Stimulated activated CD4-positive, alpha-beta T cell treated with anti-CD3 and anti-CD28 coated beads, Interleukin-12 subunit alpha, Interleukin-12 subunit beta, amount 100 ng/mL, for 4 hours (primary cell): ENCODE measurements around the gene MYLK.

Experiments
- DNase-seq: peaks from one replicate; pipeline ENCODE4 v3.0.0-alpha.2; 2020

MYLK gene

DNA sequence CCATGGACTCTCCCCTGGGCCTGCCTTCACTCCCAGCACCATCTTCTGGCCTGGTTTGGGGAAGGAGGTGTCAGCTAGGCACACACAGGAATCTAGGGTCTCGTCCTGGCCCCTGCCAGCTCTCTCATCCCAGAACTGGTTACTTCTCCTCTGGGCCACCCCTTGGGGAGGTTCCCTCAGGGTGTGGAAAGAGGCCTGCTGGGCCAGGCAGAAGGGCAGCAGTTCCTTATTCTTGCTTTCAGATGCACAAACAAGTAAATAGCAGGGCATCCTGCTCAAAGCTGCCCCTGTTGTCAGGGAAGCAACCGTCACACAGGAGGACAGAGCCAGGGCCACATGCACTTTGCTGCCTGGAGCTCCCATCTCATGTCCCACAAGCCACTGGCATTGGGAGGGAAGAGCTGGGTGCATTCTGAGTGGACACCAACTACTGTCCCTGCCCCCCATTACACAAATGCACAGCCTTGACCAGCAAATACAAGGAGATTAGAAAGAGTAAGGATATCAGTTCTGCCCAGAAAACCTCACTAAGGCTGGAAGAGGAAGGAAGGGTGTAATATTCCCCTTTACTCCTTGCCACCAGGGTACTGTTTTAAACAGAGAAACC, 190.4 kb downstream of the MYLK start:
- DNase-seq, result no peak

DNA sequence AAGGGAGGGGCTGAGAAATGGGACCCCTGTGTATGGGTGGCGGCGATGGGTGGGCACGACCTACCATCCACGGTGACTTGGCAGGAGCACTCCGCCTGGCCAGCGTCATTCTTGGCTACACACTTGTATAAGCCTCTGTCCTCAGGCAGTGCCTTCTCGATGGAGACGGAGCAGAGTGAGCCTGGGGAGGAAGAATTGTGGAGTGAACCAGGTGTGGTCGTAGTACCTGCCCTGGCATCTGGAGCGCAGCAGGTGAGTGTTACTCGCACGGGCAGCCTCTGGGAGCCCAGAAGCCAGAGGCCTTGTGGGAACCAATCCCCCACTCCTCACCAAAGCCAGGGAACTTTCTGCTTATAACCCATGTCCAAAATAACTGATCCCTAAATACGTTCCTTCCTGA, 191.5 kb downstream of the MYLK start:
- no peak for DNase-seq

DNA sequence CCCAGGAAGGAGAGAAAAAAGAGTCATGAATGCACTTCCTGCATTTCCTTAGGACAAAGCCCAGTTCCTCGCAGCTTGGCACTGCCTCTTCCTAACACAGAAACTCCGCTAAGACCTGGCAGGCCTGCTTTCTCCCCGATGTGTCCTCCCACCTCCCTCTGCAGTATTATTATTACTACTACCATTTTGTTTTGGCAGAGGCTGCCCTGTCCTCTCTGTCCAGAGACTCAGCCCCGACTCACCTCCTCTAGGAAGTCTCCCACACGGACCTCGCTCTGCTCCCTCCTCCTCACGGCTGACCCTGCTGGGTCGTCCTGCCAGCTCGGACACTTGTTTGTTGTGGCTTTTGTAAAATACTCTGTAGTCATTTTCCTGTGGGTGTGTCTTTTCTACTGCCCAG, 192.1 kb downstream of the MYLK start:
- DNase-seq, result no peak

DNA sequence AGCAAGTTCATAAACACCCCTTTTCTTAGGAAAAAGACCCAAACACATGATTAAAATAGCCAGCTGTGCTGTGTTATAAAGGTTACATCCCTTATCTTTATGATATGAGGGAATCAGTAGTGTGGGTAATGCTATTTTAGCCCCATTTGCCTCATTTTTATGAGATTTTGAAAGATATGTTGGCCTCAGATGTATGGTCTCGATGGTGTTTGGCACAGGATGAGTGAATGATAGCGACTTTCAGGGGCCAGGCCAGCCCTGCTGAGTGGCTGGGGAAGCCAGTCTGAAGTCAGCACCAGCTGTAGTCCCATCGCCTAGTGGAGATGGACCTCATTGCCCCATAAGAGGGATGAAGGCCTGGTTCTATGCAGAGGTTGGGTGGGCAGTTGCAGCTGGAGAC, 194.3 kb downstream of the MYLK start:
- no peak for DNase-seq

DNA sequence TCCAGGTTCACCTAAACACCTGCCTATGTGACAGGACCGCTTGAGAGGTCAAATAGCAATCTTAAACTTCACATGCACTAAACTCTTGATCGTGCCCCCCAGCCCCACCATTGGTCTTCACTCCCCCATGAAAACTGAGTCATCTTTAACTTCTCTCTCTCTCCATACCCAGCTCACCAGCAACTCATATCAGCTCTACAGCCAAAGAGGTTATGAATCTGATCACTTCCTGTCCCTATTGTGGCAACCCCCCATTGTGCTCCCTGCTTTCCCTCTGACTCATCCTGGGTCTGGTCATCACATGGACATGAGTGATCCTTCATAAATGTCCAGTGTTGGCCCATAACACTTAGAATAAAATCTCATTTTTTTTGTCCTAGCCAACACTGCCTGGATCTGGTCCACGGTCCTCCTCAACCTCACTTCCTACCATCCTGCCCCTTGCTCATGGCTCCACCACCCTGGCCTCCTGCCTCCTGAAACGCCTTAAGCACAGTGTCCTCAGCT, 195.8 kb downstream of the MYLK start:
- no peak for DNase-seq

DNA sequence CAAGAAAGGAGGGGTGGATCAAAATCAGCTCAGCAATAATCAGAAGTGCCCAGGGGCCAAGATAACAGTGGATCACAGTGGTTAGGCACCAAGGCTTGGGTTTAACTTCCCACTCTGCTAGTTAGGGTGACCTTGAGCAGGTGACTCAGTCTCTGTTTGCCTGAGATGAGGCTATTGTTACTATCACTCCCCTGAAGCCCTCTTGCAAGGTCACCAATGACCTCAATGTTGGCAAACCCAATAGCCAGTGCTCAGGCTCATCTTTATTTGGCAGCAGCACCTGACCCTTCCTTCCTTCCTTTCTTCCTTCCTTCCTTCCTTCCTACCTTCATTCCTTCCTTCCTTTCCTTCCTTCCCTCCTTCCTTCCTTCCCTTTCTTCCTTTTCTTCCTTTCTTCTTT, 196.8 kb downstream of the MYLK start:
- DNase-seq, result no peak

DNA sequence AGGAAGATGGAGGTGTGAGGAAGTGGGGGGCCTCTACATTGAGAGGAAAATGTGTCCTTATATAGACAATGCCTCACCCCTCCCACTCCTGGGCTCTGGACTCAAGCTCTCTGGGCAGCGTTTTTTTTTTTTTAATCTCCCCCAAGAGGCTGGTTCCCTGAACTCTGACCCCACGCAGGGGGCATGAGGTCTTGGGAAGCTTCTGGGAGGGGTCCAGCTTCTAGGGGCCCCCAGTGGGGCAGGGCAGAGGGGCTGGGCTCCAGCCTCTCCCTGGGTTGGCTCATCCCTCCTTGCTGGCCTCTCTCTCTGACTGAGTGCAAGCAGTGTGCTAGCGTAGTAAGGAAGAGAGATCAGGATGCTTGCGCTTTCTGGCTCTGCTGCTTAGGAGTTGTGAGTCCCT, 197.9 kb downstream of the MYLK start:
- DNase-seq, result no peak

DNA sequence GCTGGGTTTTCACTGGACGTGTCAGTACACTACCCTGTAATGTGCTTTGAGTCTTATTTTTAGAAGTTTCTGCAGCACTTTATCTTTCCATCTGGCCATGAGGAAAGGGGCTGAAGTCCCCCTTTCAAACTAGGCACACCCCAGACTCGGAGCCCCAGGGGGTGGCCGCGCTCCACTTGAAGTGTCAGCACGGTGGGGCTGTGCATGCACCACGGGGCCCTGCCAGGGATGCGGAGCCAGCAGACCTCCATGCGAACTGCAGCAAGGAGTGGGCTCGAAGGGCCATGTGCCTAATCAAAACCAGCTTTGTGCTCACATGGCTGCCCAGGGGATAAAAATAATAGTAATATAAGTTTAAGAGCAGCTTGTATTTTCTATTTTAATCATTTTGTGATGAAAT, 198.4 kb downstream of the MYLK start:
- DNase-seq, result no peak

DNA sequence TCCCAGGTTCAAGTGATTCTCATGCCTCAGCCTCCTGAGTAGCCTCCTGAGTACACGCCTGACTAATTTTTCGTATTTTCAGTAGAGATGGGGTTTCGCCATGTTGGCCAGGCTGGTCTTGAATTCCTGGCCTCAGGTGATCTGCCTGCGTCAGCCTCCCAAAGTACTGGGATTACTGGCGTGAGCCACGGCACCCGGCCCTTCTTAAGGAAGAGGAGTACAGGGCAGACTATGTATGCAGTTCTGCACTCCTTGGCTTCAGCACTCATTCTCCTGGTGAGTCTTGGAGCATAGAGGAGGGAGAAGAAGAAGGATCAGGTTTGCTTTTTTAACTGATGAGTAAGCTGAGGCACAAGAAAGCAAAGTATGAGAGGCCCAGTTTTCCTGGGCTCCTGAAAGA, 199.5 kb downstream of the MYLK start:
- no peak for DNase-seq

DNA sequence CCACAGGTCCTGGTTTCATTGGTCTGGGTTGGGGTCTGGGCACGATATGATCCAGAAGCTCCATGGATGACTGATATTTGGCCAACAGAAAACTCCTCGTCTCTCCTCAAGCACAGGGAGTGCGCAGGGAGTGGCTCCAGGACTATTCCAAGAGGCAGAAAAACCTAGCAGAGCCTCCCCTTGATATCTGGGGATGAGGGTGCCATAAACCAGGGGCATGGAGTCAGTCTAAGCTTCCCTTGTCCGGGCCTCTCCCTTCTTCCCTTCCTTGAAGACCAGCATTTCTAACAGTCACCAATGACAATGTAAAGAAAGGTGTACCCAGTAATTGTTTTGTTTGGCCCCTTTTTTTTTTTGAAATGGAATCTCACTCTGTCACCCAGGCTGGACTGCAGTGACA, 199.9 kb downstream of the MYLK start:
- DNase-seq, result no peak

DNA sequence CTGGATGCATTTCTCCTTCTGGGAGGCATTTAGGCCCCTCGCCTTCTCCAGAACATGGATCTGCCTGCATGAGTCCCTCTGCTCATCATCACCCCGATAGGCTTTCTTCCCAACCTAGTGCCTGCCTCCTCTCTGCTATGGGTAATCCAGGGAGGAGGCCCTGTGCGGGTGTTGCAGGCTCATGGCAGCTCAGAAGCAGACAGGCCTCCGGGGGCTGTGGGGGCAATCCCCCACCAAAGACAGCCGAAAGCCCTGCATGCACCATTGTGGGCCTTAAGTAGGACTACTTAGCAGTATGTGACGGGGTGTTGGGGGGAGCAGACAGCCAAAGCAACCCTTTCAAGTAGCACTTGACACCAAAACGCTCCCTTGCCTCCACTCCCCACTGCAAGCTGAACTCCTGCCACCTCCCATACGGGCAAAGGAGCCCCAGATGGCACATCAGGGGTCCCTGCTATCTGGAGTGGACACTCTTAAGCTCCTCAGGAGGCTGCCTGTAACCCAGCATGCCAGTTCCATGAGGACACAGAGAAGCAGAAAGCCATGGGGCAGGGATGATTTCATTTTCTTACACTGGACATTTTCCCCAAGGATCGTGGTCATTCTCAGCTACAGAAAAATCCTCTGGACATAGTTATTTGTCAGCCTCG, 200.5 kb downstream of the MYLK start:
- DNase-seq, result no peak

DNA sequence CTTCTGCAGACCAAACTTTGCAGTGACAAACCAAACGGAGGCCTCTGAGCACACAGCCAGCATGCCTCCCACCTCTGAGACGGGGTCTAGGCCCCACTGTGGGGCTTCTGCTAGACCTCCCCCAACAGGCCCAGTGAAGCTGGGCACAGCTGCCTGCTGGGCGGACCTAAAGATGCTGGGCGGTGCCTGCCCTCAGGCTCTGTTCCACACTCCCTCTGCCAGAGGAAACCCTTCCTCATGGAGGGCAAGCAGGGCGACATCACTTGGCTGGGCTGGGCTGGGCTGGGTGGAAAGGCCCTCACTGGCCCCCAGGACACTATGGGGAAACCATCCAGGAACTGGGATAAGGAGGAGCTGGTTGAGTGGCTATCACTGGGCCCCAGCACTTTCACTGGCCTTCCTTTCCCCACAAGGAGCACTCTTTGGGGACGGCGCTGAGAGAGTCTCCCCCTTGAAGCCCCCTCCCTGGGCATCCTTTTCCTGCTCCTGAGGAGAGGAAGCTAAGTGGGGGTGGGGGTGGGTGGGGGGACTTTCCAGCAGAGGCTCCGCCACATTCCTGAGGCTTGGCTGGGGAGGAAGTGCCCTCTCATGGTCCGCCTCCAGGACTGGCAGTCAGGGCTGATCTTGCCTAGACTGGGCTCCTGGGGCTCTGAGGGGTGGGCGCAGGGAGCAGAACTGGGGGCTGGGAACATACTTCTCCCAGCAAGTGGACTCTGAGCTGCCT, 201.2 kb downstream of the MYLK start:
- DNase-seq, result no peak

DNA sequence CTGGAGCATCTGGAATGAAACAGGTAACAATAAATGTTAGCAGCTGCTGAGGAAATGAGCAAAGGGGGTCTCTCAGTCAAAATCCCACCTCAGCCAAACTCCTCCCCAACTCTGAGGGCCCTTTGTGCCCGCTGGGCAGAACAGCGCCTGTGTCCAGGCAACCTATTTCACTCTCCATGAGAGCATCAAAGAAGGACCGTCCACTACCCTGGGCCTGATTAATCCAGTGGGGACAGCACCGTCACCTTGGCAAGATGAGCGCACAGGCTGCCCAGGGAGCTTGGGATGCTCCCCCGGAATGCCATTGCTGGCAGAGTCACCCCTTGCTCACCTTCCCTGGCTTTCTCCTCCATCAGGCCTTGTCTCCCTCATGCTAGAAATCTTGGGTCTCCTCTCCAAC, 201.8 kb downstream of the MYLK start:
- DNase-seq, result no peak

DNA sequence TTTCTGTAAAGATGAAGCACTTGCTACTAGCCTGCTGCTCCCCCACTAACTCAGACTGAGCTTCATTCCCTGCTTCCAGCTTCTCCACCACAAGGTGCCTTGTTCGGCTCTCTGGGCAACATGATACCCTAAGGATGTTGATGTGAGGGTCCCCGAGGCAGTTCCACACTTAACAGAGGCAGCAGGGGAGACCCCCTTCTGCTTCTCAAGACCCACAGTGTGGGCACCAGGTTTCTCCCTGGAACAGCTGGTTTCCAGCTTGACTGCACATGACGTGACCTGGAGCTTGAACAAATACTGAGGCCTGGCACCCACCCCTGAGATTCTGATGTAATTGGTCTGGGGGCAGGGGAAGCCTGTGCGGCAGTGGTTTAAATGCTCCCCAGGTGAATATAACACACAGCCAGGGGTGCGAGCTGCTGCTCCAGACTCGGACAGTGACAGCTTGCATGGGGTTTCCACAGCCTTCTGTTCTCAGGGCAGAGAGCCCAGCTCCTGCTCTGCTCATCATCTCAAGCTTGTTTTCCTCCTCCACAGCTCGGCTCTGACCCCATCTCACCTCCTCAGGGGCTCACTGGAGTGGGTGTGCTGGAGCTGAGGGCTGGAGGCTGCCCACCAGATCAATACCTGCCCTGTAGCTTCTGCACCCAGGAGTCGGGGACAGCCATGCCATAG, 204.3 kb downstream of the MYLK start:
- DNase-seq, result no peak

DNA sequence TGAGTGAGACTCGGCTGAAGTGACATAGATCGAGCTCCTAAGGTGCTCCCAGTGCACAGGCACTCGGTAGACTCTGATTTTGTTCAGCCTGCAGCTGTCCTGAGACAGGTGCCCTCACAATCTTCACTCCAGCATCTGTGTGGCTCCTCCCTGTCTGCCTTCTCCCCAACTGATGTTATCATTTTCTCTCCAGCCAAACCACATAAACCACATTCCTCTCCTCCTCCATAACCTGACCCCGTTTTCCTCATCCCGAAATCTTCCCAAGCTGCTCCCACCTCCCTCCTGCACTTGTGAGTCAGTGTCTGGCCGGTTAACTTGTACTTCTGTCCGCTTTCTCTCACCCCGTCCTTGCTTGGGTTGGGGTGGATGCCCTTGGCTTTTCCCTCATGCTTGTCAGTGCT, 206.0 kb downstream of the MYLK start:
- no peak for DNase-seq

DNA sequence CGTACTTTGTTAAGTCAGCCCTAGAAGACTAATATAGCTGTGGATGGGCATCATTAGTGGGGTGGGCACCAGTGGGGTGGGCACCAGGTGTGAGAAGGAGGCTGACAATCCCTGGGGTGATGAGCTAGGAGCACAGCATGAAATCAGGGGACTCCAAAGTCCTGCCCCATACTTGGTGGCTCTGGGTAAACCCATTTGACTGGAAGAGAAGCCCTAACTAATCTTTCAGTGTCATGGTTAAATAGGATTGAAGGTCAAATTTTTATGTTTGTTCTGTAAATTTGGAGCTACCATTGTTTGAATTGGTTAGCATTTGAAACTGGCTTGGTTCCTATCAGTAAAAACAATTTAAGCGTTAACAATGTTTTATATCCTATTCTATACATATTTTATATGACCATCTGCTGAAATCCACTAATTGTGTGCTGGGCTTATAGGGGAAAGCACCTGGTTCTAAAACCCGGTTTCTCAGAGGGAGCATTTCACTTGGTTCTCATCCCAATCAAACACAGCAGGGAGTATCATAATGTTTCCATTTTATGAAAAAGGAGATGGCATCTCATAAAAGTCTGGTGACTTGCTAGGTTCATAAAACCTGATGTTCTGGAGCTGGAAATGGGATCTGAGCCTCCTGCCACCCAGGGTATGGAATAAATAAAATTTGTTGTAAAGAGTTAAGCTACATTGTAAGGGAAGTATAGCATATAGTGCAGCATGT, 211.5 kb downstream of the MYLK start:
- no peak for DNase-seq

DNA sequence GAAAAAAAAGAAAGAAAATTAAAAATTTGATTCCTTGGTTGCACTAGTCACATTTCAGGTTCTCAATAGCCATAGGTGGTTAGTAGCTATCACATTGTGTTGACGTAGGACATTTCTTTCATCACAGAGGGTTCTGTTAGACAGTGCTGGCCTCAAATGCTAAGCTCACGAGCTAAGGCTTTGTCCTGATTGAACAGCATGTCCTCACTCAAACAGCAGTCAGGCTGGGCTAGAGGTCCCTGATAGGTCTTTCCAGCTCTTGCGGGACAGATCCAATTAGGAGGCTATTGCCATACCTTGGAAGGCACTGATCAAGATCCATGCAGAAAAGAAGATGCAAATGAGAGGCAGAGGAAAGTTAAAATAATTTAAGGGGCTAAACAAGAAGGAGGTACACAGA, 213.4 kb downstream of the MYLK start:
- DNase-seq, result no peak

DNA sequence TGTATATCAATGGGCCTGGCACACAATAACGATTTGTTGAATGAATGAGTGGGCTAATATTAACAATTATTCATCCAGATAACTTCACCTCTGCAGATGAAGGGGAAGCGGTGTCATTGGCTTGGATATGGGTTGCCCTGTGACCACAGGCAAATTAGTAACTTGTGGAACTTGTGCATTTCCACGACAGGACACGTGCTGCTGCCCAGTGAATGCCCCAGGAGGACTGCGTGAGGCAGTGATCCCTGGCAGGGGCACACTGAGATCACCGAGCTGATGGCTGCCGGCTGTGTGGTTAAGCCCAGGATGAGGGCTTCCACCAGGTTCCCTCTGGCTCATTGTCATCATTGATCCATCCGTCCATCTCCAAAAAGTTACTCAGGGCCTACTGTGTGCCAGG, 215.2 kb downstream of the MYLK start:
- no peak for DNase-seq

DNA sequence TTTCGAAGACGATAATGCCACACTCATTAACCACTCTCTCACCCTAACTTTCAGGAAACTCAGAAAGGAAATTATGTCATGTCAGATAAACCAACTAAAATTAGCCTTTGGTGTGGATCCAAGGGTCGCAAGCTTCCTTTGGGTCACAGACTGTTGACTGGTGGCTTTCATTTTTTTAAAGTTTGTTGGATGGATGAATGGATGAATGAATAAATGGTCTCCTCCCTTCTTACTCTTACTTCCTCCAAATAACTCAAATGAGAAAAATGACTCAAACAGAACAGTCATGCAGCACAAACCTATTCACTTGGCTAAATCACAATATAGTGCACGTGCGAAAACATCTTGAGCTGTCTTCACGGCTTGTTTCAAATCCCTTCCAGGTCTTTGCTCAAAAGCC, 216.3 kb downstream of the MYLK start:
- DNase-seq, result no peak

DNA sequence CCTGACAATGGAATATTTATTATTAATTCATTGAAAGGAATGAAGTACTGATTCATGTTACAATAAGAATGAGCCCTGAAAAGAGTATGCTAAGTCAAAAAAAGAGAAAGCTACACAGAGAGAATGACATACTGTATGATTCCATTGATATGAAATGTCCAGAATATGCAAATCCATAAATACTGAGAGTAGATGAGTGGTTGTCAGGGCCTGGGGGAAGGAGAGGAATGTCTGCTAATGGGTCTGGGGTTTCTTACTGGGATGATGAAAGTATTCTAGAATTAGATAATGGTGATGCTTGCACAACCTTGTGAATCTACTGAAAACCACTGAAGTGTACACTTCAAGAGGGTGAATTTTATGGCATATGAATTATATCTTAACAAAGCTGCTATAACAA, 219.4 kb downstream of the MYLK start:
- no peak for DNase-seq

DNA sequence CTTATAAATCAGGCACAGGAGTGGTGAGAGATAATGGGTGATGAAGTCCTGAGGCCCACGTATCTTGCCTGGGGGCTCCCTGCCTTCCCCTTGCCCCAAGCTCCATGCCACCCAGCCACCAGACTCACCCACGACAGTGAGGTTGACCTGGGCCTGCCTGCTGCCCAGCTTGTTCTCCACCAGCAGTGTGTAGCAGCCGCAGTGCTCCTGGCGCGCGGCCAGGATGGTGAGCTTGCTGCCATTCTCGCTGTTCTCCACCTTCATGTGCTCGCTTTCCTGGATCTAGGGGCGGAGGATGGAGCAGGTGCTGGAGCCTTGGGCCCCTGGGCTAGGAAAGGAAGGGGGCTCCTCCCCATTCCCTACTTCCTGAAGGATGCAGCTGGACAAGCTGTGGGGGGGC, 220.2 kb downstream of the MYLK start:
- no peak for DNase-seq

DNA sequence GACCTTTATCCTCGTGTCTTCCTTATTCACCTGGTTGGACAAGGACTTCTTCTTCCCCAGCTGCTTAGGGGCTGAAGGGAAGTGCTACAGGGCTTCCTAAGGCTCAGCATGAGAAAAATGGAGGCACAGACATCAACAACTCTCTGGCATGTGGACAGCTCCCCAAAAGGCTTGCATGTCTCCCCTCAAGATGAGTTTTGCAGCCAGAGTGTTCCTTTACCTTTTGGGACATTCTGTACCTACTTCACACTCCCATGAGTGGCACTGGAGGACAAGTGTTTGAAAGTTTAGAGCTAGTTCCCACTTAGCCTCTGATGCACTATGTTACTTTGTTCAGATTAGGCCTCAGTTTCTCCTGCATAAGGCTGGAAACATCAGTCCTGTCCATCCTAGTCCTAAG, 222.2 kb downstream of the MYLK start:
- no peak for DNase-seq

DNA sequence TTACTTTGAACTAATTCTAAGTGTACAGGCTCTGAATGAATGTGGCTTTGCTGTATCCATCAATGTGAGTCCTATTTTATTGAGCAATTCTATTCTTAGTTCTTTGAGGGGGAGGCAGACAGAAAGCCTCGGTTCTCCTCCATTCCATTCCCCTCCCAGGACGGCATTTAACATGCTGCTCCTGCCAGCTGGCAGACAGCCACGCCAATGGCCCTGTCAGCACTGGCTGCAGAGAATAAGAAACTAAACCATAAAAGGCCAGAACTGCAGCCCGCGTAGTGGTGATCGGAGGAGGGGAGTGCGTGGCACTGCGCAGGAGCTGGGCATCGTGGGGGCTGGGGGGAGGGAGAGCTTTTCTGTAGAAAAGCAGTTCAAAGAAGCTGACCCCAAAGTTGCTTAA, 223.2 kb downstream of the MYLK start:
- DNase-seq, result no peak
